Measurements from ENCODE around the gene TWSG1.
"Not testable (repeated sequence)": the region's sequence is repeated elsewhere in the genome, so short reads cannot be mapped to it uniquely, and the experiment has no call there.

The TWSG1 gene

DNA sequence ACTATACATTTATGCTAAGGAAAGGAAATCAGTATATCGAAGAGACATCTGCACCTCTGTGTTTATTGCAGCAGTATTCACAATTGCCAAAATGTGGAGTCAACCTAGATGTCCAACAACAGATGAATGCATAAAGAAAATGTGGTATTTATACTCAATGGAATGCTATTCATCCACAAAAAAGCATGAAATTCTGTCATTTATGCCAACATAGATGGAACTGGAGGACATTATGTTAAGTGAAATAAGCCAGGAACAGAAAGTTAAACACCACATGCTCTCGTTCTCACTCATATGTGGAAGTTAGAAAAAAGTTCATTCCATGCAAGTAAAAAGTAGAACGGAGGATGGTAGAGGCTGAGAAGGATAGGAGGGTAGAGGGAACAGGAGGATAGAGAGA is 59.5 kb downstream of the TWSG1 start:
- no peak for DNase-seq

DNA sequence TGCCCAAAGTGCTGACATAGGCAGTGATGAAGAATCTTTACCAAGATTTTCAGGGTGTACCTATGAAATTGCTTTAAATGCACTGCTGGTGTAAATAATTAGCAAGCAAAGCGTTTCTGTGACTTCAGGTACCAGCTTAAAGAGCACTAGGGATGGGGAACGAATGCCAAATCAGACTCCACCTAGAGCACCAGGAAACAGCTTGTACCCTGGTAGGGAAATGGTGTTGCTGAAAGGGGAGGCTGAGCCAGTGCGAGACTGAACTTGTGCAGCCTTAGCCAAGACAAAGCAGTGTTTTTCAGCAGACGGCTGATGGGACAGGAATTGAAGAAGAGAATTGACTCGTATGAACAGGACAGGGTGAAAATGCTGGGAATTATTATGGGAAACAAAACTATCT is 65.6 kb downstream of the TWSG1 start:
- no peak for DNase-seq

DNA sequence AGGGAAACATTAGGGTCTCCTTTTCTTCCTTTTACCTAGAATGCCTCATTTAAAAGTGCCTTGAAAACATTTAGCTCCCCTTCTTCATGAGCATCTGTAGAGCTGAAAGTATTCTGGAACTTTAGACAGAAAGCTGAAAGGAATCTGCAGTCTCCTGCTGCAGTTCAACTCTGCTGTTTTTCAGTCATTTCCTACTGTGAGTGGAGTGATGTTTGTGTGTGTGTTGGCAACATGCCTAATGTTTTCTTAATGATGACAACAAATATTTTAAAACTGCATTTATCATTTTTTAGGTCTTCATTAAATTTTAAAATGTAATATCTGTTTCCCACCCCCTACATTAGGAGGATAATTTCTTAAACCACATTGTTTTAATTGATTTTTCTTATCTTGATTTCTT is 66.6 kb downstream of the TWSG1 start:
- DNase-seq = no peak

DNA sequence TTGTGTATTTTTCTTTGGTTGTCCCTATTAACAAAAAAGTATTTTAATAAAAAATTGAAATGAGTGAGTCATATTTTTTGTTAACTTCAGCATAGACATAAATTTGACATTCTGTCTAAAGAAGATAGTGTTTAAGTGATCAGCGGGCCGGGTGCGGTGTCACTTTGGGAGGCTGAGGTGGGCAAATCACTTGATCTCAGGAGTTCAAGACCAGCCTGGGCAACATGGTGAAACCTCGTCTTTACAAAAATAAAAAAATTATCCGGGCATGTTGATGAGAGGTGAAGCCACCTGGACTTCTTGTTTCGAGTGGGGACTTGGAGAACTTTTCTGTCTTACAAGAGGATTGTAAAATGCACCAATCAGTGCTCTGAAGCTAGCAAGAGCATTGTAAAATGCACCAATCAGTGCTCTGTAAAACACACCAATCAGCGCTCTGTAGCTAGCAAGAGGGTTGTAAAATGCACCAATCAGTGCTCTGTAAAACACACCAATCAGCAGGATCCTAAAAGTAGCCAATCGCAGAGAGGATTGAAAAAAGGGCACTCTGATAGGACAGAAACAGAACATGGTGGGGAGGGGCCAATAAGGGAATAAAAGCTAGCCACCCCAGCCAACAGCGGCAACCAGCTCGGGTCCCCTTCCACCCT is 67.9 kb downstream of the TWSG1 start:
- DNase-seq = not testable (repeated sequence)

DNA sequence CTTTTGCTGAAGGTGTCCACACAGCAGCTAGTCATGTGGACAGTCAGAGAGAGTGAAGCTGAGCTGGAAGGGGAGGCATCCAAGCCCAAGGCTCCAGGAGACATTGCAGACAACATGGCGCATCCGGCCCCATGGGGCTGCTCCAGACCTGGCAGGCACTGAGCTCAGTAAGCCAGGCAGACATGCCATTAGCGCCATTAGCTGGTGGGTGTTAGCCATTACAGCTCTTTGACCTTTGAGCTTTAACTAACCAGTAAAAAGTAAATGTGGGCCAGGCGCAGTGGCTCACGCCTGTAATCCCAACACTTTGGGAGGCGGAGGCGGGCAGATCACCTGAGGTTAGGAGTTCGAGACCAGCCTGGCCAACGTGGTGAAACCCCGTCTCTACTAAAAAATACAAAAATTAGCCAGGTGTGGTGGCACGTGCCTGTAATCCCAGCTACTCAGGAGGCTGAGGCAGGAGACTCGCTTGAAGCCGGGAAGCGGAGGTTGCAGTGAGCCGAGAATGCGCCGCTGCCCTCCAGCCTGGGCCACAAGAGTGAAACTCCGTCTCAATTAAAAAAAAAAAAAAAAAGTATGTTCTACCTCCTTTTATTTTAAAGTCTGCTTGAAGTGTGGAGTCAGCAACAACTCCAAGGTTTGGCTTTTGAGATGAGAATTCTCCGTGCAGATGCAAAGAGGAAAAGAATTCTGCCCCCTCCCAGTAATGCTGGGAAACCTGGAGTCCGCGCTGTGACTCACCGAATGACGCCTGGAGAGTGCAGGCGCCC is 69.4 kb downstream of the TWSG1 start:
- peak in 1 of 5 experiments; percentile 8 for DNase-seq

DNA sequence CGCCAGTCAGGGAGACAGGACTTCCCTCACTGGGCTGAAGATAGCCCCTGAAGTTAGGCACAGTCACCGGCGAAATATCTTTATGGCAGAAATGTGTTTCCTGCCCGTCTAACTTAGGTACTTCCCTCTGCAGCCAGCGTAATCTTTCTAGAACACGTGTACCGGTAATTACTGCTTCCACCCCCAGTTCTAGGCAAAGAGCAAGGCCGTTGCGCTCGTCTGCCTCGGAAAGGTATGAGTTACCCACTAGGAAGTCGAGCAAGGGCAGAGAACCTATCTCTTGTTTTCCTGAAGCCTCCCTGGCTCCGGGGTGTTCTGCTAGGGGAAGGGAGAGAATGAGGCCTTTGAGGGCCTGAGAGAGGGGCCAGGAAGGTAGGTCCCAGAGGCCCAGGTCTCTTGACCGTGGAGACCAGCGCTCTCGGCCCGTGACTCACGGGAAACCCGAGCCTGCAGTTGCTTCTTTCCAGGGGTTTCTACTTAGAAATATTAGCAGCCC is 70.0 kb downstream of the TWSG1 start:
- DNase-seq = peak in 1 of 5 experiments; percentile 42

DNA sequence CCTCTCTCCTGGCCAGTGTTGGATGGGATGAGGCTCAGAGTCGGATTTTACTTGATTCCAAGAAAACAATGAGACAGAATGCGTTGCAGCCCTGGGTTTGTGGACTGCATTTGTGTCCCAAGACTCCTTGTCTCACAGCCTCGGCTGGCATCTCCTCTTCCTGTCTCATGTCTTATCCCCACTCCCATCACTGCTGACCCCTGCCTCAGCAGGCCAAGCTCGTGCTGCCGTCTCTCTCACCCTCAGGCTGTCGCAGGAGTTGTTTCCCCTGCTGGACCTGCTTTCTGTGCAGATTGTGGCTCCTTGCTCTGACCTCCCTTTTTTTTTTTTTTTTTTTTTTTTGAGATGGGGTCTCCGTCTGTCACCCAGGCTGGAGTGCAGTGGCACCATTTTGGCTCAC is 70.6 kb downstream of the TWSG1 start:
- no peak for DNase-seq

DNA sequence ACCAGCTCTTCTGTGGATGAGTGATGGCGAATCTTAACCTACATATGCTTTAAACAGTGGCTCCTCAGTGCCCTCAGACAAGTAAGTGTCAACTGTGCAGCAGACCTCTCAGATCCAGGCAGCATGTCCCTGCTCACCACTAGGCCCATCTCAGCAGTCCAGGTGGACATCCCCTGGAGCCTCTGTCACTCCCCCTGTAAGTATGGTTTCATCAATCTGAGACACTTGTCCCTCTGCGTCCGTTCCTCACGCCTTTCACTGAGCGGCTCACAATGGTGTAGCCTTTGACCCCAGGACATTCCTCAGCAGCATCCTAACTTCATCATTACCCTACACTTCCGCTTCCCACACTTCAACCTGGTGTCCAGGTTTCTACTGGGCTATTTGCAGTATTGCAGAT is 71.4 kb downstream of the TWSG1 start:
- DNase-seq = no peak

DNA sequence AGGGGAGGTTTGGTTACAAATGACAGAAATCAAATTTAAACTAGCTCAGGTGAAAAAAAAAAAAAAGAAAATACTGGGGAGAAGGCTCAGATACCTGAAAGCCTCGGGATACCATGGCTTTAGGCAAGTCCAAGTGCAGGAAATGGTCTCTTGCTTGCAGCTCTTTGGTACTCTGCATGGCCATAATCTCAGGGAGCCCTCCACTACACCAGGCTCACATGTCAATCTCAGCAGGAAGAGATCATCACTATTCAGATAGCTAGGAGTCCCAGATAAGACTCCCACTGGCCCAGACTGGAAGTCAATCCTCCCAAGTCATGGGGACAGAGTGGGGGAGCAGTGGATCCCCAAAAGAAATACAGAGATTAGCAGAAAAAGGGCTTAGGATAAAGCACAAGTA is 75.9 kb downstream of the TWSG1 start:
- no peak for DNase-seq

DNA sequence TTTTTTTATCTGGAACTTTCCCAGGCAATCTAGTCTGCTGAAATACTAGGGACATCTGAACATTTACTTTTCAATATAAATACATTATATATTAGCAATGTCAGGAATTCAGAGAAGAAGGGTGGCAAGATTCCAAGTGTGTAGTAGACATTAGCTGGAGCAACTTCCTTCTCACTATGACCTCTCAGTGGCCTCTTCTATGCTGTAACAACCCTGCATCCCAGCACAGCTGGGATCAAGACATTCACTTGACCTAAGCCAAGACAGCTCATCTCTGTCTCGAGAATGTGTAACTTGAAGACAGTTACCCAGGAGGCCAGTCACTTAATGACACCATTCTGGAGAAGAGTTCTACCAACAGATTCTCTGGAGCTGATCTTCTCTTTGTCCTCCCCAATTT is 79.0 kb downstream of the TWSG1 start:
- DNase-seq = no peak

DNA sequence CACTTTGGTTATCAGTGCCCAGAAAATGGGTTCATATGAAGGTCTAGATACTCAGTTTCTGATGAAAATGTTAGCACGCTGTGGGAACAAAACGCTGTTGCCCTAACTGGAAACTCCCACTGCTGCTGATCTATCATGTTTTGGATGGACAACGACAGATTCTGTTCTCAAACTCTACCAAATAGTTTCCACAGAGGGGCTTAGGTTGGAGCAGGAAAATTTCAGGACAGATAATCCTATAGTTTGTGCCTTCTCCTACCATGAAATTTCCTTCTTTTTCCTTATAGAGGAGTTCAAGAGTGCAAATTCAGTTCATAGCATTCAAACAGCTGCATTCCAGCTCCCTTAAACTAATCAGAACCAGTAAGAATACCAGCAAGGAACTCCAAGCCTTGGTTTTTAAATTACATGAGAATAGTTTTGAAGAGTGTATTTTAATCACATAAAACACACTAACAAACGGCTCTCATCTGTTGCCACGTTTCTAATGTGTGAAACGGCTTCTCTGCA is 82.0 kb downstream of the TWSG1 start:
- DNase-seq = no peak

DNA sequence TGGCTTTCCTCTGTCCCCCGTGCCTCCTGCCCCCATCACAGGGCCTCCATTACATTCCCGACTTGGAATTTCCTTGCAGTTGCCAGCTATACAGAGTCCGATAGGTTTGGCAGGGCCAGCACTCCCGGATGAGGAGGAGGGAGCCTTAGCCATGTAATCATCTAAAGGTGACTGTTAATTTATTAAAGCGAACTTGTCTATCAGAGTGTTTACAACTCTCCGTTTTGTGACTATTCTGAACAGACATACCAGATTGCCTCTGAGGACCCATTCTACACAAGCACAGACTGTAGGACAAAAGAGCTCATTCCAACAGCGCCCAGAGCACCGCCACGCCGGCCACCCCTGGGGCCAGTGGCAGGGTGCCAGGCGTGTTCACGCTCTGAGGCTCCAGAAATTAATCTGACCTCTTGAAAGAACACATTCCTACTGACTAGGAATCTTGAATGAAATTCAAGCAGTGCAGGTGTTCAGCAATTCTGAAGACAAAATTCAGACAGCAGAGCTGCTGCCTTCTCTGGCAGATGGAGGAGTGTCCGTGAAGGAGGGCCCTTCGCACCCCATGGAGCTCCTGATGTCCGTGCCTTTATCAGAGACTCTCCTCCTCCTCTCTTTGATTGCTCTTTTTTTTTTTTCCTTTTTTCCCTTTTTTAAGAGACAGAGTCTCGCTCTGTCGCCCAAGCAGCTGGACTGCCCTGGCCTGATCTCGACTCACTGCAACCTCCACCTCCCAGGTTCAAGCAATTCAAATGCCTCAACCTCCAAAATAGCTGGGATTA is 82.7 kb downstream of the TWSG1 start:
- DNase-seq = no peak

DNA sequence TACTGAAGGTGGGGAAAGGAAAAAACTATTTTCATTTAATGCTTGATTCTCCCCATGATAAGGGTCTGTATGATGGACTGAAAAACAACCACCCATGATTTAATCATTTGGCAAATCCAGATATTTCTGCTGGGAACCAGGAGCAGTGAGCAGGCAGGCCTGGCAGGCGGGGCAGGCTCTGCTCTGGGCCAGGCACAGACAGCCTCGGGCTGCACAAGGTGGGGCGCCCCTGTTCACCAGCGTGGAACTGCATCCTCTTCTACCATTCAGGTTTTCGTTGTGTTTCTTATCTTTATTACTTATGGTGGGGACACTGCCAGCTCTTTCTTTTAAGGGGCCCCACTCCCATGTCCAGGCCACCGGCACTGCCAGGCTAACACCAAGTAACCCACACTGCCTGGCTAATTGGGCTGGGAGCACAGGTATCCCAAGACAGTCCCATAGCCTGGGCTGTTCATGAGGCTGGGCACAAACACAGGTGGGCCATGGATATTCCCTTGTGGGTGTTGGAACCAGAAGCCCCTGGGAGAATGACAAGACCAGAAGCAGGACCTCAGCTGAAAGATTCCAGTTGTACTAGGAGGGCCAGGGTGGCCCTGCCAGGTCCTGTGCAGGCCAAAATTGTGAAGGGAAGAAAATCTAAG is 83.6 kb downstream of the TWSG1 start:
- DNase-seq = no peak

DNA sequence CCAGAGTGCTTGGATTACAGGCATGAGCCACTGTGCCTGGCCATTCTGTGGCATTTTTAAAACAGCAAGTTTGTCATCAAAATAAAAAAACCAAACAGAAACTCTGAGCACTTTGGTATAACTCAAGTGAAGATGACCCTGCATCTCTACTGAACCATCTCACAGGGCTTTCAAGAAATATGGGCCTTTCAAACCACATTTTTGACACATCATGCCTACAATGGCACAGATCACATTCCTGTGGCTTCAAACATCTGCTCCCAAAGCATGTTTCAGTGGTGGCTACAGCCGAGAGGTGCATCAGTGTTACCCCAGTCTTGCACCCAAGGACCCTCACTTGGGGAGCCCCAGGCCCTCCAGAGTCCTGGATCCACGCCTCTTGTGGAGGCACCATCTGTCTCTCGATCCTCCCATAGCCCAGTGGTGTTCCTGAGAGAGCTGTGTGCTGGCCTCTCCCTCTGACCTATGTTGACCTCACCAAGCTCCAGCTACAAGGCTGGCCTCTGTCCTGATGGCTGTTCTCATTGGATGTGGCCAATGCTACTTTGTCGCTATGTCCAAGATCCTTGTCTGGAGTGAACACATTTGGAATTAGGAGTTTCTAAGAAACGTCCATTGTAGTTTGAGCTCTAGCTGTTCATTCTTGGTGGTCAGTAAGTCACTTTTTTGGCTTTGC is 85.5 kb downstream of the TWSG1 start:
- DNase-seq = no peak

DNA sequence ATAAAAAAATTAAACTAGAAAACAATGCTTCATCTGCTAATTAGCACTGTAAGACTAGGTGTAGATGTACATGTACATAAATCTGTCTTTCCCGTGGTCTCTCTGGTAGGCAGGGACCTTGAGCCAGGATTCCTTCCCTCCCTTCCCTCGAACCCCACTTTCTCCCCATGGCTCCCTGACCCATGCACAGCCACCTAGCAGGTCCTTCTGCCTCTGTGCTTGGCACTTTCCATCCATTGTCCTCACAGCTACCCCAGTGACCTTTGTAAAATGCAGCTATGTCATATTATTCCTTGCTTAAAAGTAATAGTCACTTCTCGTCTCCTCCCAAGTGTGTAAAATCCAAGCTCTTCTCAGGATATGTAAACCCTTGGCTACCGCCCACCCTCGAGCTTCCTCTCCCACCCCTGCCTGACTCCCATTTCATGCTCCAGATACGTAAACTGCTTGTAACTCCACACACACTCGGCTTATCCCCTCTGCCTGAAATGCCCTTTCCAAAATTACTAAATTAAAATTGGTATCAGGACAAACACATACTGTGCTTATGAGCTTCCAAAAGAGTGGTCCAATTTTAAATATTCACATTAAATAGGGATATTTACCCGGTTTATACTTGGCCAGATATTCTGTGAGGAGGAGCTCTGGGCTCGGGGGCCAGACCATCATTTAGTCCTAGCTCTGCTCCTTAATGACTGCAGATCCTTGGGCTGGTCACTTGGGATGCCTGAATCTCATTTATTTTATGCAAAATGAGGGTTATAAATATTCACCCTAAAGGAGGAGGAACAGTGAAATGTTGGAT is 86.7 kb downstream of the TWSG1 start:
- no peak for DNase-seq

DNA sequence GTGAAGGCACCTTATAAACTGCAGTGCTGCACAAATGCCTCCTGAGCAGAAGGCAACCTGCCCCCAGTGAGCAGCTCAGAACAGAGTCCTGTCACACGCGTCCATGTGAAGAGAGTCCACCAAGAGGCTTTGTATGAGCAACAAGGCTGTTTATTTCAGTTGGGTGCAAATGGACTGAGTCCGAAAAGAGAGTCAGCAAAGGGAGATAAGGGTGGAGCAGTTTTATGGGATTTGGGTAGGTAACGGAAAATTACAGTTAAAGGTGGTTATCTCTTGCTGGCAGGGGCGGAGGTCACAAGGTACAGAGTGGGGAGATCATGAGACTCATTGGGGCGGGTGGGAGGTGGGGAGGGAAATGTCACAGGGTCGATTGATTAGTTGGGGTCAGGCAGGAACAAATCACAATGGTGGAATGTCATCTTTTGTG is 87.3 kb downstream of the TWSG1 start:
- DNase-seq = no peak

DNA sequence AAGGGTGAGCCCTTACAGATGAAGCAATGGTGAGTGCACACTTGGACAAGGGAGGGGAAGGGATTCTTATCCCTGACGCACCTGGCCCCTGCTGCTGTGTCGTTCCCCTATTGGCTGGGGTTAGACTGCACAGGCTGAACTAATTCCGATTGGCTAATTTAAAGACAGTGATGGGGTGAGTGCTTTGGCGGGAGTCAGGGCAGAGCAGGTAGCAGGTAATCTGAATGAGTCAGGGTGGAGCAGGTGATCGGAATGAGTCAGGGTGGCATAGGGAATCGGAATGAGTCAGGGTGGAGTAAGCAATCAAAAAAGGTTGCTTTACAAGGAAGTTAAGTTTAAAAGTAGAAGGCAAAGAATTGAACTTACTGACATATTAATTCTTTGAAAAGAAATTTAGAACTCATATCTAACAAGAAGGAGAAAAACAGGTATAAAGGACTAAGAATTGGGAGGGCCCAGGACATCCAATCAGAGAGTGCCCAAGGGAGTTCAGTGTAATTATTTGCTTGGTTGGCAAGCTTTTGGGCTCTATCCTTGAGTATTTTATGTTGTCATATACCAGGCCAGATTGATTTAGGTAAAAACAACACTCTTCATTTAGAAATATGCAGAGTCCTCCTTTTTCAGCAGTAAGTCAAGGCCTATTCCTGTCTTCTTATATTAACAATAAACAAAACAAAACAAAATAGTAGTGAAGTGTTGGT is 88.4 kb downstream of the TWSG1 start:
- DNase-seq = no peak

DNA sequence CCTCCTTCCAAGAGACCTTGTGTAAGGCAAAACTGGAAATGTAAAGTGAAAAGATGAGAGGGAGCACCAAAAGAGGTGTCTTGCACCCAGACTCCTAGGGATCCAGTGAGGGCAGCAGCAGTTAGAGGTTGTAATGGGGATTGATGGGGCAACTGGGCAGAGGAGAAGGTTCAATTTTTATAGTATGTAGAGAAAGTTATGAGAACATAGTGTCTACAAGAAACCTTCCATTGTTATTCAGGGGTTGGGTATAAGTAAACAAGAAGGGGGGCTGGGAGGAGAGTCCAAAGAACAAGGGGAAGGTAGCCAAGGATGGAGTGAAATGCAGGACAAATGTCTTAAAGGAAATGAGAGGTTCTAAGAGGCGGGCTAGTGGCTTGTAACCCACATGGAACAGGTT is 89.1 kb downstream of the TWSG1 start:
- not testable (repeated sequence) for DNase-seq

DNA sequence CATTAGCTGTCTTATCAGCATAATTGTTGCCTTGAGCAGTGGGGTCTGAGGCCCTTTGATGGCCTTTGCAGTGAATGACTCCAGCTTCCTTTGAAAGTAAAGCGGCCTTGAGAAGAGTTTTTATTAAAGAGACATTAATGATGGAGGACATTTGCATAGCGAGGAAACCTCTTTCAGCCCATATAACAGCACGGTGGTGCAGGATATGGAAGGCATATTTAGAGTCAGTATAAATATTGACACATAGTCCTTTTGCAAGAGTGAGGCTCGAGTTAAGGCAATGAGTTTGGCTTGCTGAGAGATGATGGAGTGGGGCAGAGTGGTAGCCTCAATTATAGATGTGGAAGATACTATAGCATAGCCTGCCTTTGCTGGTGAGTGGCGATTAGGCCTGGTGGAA is 89.7 kb downstream of the TWSG1 start:
- not testable (repeated sequence) for DNase-seq

DNA sequence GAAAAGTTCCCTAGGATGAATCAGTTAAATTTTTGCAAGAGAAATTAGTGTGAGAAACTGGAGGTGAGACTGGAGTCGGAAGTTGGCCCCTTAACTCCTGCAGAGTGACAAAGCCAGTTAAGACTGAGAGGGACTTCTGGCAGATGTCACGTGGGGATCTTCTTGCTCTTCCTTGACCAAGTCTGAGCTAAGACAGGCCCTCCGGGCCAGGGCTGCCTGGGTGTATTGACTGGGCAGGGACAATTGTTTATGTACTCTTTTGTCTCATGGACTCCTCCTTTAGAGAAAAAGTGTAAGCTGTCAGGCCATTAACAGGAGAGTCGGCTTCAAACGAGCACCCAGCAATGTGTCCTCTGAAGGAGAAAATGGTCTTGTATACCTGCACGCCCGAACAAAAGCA is 92.2 kb downstream of the TWSG1 start:
- DNase-seq = no peak

DNA sequence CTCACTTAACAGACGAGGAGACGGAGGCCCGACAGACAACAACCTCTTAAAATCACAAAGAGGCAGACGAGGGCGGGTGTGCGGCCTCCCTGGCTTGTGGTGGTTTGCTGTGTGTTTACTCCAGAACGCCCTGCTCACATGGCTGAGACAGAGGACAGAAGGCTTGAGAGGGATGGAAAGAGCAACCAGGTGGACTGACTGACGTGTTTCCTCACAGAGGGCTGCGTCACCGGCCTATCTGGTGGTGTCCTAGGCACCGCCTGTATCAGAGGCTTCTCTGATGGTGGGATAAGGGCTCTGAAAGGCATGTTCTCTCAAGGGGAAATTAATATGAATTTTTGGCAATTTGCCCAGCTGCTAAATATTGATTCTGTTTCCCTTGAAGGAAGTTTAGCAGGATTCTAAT is 93.7 kb downstream of the TWSG1 start:
- no peak for DNase-seq

Measured in T-helper 2 cell (primary cell).